Measurements from ENCODE around the gene TMOD2. TPM values are rescaled to one million over a fixed set of nuclear protein-coding genes. Genes with fewer than 3 reads are reported as not detected.

The TMOD2 gene
- total RNA-seq, 1 donor from 2014 or later: 22.3 TPM

DNA sequence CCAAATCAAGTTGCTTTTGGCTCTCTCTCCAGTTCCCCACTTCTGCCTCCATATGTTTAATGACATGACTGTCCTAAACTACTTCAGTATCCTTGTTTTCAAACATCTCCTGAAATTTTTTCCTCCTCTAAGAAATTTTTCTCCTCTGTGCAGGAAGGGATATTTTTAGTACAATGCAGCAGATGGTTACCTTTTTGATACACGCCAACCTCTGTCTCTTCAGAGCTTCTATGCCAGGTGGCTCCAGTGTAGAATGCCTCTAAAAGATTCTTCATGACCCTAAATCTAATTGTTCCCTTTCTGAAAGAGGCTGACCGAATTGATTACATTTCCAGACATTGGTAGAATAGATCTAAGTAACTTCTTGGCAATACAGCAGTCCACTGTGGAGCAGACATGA is 111.7 kb downstream of the TMOD2 start:
- no peak for DNase-seq

DNA sequence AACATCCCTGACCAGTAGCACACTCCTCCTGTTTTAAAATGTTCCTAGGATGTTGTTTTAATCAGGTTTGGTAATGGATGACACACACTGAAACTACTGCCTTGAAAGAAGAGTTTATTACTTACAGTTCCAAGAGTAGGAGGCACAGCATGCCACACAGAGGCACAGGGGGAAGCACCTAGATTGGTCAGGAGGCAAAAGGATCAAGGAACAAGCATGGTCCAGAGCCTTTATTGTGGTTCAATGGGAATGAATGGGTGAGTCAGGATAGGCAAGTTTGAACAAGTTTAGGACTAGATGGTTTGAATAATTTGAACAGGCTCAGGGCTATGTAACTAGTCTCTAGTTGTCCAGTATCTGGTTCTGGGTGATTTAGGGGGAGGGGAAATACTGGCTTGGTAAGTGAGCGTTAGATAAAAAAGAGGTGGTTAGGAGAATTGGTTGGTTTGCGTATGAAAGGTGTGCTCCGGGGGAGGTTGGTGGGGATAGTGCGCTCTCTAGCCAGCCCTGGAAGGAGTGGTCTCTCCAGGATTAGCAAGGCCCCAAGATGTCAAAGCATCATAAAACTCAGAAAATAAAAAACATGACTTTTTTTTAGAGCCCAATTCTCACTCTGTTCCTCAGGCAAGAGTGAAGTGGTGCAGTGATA is 113.1 kb downstream of the TMOD2 start:
- DNase-seq: no peak

DNA sequence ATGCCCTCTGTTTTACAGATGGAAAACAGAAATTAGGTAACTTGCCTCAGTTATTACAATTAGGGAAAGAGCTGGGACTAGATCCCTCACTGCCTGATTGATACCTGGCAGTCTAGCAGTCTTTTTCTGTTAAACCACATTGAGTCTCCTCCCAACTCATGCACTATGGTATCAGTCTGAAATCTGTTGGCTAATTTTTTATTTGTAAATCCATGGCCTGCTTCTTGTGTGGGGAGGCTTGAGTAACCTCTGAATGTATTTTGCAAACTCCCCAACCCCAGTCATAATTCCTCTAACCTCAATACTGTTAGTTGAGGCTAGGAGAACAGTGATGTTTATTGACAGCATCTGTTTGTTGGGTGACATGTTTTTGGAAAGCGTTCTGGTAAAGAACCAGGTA is 113.9 kb downstream of the TMOD2 start:
- DNase-seq: no peak

Other genes starting within 250 kb of the TMOD2 start
- gene DMXL2, start 128.8 kb upstream of the TMOD2 start, total RNA-seq: 12.6 and 16.8 TPM in 2 replicates
- gene SCG3, start 70.1 kb upstream of the TMOD2 start, total RNA-seq: under 0.01 and 0.60 TPM in 2 replicates
- 24.2 and 33.4 TPM in 2 replicates for gene LYSMD2, start 13.9 kb upstream of the TMOD2 start, total RNA-seq
- gene TMOD3, start 78.1 kb downstream of the TMOD2 start, total RNA-seq: 86.6 and 142 TPM in 2 replicates
- gene LEO1, start 220.2 kb downstream of the TMOD2 start, total RNA-seq: 38.6 and 59.1 TPM in 2 replicates

Measured in dermis blood vessel endothelial cell (primary cell).